ENCODE results near the gene SHROOM3. TPM values are rescaled to one million over a fixed set of nuclear protein-coding genes. Genes with fewer than 3 reads are reported as not detected.
A peak's percentile ranks its signal among the peaks of the same experiment; 100 is the strongest.

The SHROOM3 gene
- total and polyA plus RNA-seq, 4 donors = 14.4 to 75.1 (median 47.3) TPM

DNA sequence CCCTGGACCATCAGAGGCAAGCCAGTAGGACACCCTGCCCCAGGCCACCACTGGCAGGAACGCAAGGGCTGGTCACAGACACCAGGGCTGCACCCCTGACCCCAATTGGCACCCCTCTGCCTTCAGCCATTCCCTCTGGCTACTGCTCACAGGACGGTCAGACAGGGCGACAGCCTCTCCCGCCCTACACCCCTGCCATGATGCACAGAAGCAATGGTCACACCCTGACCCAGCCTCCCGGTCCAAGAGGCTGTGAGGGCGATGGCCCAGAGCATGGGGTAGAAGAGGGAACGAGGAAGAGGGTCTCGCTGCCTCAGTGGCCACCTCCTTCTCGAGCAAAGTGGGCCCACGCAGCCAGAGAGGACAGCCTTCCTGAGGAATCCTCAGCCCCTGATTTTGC, 319.4 kb downstream of the SHROOM3 start:
- no peak overlapping the region for H3K4me3 ChIP-seq
- H3K36me3 ChIP-seq (ENCODE audit: control insufficient read depth in 4 of 4, insufficient read depth in 4 of 4, low read length in 4 of 4) = peaks cover 0 to under 1% (median 0%) of the 10 kb centered on the region in 4 donors
- H3K9me3 ChIP-seq (ENCODE audit: control insufficient read depth in 4 of 4, insufficient read depth in 3 of 4, low read length in 3 of 4) = peaks cover 0 to 4% (median 0%) of the 10 kb centered on the region in 4 donors
- TF ChIP-seq, protein P1, sequence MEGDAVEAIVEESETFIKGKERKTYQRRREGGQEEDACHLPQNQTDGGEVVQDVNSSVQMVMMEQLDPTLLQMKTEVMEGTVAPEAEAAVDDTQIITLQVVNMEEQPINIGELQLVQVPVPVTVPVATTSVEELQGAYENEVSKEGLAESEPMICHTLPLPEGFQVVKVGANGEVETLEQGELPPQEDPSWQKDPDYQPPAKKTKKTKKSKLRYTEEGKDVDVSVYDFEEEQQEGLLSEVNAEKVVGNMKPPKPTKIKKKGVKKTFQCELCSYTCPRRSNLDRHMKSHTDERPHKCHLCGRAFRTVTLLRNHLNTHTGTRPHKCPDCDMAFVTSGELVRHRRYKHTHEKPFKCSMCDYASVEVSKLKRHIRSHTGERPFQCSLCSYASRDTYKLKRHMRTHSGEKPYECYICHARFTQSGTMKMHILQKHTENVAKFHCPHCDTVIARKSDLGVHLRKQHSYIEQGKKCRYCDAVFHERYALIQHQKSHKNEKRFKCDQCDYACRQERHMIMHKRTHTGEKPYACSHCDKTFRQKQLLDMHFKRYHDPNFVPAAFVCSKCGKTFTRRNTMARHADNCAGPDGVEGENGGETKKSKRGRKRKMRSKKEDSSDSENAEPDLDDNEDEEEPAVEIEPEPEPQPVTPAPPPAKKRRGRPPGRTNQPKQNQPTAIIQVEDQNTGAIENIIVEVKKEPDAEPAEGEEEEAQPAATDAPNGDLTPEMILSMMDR (IDR thresholded peaks at IDR 0.05; ENCODE audit: control extremely low read depth, extremely low read depth) = no peak
- DNase-seq (no peak), ATAC-seq (ENCODE audit: insufficient read depth, low FRiP score) (no peak)
- H3K4me1 ChIP-seq (ENCODE audit: control insufficient read depth in 5 of 5, insufficient read depth in 5 of 5, low read length in 5 of 5) = peaks cover 0 to 29% (median 10%) of the 10 kb centered on the region in 5 donors
- WGBS, 2 donors = 93 to 94% methylated on average over 10 of the region's 10 CpGs
- no peak overlapping the region for H3K9ac ChIP-seq (ENCODE audit: insufficient read depth in 1 of 2, low read length in 2 of 2)
- peak overlapping the region in 1 of 2 donors; percentile 15 for H3K27ac ChIP-seq (ENCODE audit: low read depth in 1 of 2, low read length in 1 of 2)
- H3K27me3 ChIP-seq (ENCODE audit: control insufficient read depth in 3 of 3, insufficient read depth in 3 of 3, low read length in 2 of 3) = no peaks in the 10 kb centered on the region

DNA sequence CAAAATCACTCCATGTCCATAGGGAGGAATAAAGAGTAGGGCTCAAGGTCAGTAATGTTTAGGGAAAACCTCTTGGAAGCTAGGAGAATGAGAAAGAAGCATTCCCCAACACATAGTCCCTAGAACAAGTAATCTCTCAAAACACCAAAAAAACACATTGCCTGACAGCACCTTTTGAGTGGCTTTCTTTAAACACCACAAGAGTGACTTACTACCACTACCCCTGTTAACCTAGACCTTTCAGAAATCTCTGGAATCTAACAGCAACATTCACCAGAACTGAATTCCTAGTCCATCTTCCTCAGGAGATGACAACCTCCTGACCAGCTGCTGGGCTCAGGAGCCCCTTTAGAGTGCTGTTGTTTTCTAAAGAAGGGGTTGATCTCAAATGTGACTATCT, 320.7 kb downstream of the SHROOM3 start:
- DNase-seq (no peak), ATAC-seq (ENCODE audit: insufficient read depth, low FRiP score) (no peak)
- Histone ChIP-seq H3K27me3 (ENCODE audit: control insufficient read depth in 3 of 3, insufficient read depth in 3 of 3, low read length in 2 of 3) (no peaks in the 10 kb centered on the region), H3K27ac (ENCODE audit: low read depth in 1 of 2, low read length in 1 of 2) (no peak overlapping the region), H3K4me3 (no peak overlapping the region), H3K9ac (ENCODE audit: insufficient read depth in 1 of 2, low read length in 2 of 2) (no peak overlapping the region), H3K4me1 (ENCODE audit: control insufficient read depth in 5 of 5, insufficient read depth in 5 of 5, low read length in 5 of 5) (peaks cover 0 to 29% (median 8%) of the 10 kb centered on the region in 5 donors), H3K36me3 (ENCODE audit: control insufficient read depth in 4 of 4, insufficient read depth in 4 of 4, low read length in 4 of 4) (peaks cover 0 to 7% (median 4%) of the 10 kb centered on the region in 4 donors), H3K9me3 (ENCODE audit: control insufficient read depth in 4 of 4, insufficient read depth in 3 of 4, low read length in 3 of 4) (peaks cover 0 to 4% (median 0%) of the 10 kb centered on the region in 4 donors)
- TF ChIP-seq, protein P1 (IDR thresholded peaks at IDR 0.05; ENCODE audit: control extremely low read depth, extremely low read depth) = no peak

DNA sequence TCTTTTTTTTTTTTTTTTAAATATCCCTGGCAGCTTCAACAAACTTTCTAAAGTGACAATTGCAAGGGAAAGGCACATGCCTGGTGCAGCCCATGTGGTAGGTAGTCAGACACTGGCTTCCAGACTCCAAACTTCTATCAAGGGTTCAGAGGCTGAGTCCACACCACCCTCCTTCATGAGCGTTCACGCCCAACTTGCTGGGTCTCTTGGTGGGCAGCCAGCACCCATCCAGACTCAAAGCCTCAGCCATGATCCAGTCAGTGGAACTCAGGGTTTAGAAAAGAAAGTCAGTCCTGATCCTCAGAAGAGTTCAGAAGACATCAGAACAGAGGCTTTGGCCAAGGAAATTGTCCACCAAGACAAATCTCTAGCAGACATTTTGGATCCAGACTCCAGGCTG, 321.4 kb downstream of the SHROOM3 start:
- no peak for DNase-seq
- no peak for ATAC-seq (ENCODE audit: insufficient read depth, low FRiP score)
- Histone ChIP-seq H3K27ac (ENCODE audit: low read depth in 1 of 2, low read length in 1 of 2) (no peak overlapping the region), H3K9me3 (ENCODE audit: control insufficient read depth in 4 of 4, insufficient read depth in 3 of 4, low read length in 3 of 4) (peaks cover 0 to 4% (median 0%) of the 10 kb centered on the region in 4 donors), H3K4me1 (ENCODE audit: control insufficient read depth in 5 of 5, insufficient read depth in 5 of 5, low read length in 5 of 5) (peaks cover 0 to 29% (median 8%) of the 10 kb centered on the region in 5 donors), H3K4me3 (no peak overlapping the region), H3K27me3 (ENCODE audit: control insufficient read depth in 3 of 3, insufficient read depth in 3 of 3, low read length in 2 of 3) (no peaks in the 10 kb centered on the region), H3K9ac (ENCODE audit: insufficient read depth in 1 of 2, low read length in 2 of 2) (no peak overlapping the region), H3K36me3 (ENCODE audit: control insufficient read depth in 4 of 4, insufficient read depth in 4 of 4, low read length in 4 of 4) (peaks cover 0 to 7% (median 4%) of the 10 kb centered on the region in 4 donors)
- TF ChIP-seq, protein P1 (IDR thresholded peaks at IDR 0.05; ENCODE audit: control extremely low read depth, extremely low read depth) = no peak
- WGBS, 2 donors = 94 to 97% methylated on average over 2 of the region's 2 CpGs

DNA sequence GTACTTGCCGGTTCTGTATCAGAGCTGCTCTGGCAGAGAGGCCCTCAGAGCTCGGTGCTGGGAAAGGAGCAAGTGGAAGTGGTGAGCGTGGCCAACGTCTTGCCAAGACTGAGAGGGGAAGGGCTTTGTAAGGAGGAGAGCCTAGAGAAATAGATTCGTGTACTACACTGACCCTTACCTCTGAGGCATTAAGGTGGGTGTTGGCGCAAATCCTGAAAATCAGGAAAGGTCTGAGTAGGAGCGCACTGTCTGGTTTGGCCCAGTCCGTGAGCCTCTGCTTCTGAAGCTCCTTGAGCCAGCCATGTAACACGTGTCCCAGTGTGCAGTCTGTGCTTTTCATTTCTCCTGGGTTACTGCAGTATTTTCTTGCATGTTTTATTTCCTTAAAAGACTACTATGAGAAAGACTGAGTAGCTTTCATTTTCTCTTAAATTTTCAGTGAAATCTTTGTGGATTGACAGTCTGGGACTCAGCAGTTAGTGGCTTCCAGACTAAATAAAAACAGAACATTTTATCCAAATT, 322.4 kb downstream of the SHROOM3 start:
- no peaks in the 10 kb centered on the region for H3K9me3 ChIP-seq (ENCODE audit: control insufficient read depth in 4 of 4, insufficient read depth in 3 of 4, low read length in 3 of 4)
- no peak for ATAC-seq (ENCODE audit: insufficient read depth, low FRiP score)
- no peak overlapping the region for H3K4me3 ChIP-seq
- TF ChIP-seq, protein P1 (IDR thresholded peaks at IDR 0.05; ENCODE audit: control extremely low read depth, extremely low read depth) = no peak
- DNase-seq = no peak
- 82 to 84% methylated on average over 9 of the region's 9 CpGs for WGBS, 2 donors
- peaks cover 0 to 11% (median 4%) of the 10 kb centered on the region in 4 donors for H3K36me3 ChIP-seq (ENCODE audit: control insufficient read depth in 4 of 4, insufficient read depth in 4 of 4, low read length in 4 of 4)
- no peak overlapping the region for H3K9ac ChIP-seq (ENCODE audit: insufficient read depth in 1 of 2, low read length in 2 of 2)
- no peaks in the 10 kb centered on the region for H3K27me3 ChIP-seq (ENCODE audit: control insufficient read depth in 3 of 3, insufficient read depth in 3 of 3, low read length in 2 of 3)
- H3K4me1 ChIP-seq (ENCODE audit: control insufficient read depth in 5 of 5, insufficient read depth in 5 of 5, low read length in 5 of 5) = peaks cover 0 to 28% (median 8%) of the 10 kb centered on the region in 5 donors
- H3K27ac ChIP-seq (ENCODE audit: low read depth in 1 of 2, low read length in 1 of 2) = peak overlapping the region in 1 of 2 donors; percentile 1
